Stimulated activated CD4-positive, alpha-beta T cell treated with anti-CD3 and anti-CD28 coated beads, Interleukin-1b, Interleukin-23, amount 100 ng/mL, for 4 hours (primary cell): ENCODE measurements around the gene HRNR.
"Not testable (repeated sequence)": the region's sequence is repeated elsewhere in the genome, so short reads cannot be mapped to it uniquely, and the experiment has no call there.

Experiments used
- DNase-seq, 2 donors: peaks; one replicate each; pipeline ENCODE4 v3.0.0-alpha.2; 2020; ENCODE audit warnings: low read depth in 2 of 2

The HRNR gene

GRCh38 chr1:152224093-152224492, at the start of gene HRNR:
Gene HRNR, minus strand, starts transcription at chr1:152224193. Its CDS starts 940 bp downstream, at chr1:152223253.
- no peak for DNase-seq

GRCh38 chr1:152256394-152256793, 32.4 kb upstream of the HRNR start:
- not testable (repeated sequence) for DNase-seq

DNA sequence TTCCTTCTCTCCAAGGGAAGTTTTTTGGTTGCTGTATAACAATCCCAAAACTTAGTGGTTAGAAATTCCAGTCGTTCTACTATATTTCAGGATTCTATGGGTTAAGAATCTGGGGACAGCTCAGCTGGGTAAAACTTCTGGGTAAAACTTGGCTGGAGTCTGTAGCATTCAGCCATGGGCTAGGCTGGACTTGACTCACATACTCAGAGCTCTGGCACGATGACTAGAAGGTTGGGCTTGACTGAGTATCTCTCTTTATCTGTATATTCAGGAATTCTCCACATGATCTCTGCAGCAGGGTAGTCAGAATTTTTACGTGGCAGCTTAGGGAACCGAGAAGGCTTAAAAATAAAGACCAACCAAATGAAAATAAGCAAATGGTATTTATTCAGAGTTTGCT, 28.2 kb upstream of the HRNR start:
- DNase-seq = no peak

GRCh38 chr1:152251391-152251790, 27.4 kb upstream of the HRNR start:
- DNase-seq = no peak

DNA sequence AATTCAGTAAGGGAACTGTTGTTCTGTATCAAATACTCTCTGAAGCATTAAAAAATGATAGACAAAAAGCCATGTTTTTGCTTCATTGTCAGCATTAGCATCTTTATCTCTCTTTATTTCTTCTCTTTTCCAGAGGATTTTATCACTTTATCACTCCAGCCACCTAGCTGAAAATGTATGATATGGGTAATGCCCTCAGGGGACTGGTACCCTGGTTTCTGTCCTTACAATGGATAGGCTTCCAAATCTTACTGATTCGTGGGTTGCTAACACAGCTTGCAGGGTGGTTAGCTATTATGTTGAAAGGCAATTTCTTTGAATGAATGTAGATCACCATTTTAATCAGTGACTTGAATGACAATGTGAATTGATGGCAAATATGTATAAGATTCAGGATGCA, 23.3 kb upstream of the HRNR start:
- DNase-seq = no peak

- no peak for DNase-seq
These were observed 20.7 kb upstream of the HRNR start for GRCh38 chr1:152244576-152245273.

DNA sequence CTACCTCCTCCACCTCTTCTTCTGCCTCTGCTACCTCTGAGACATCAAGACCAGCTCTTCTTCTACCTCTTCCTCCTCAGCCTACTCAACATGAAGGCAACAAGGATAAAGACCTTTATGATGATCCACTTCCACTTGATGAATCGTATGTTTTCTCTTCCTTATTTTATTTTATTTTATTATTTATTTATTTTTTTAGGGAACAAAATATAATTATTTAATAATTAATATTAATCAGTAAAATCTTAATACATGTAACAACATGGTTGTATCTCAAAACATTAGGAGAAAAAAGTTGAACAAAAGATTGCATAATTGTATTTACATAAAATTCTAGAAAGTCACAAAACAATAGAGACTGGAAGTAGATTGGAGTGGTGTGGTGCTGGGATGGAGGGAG, 13.1 kb upstream of the HRNR start:
- DNase-seq = no peak

GRCh38 chr1:152228831-152229230, 4.8 kb upstream of the HRNR start:
- DNase-seq = no peak

GRCh38 chr1:152227310-152227928, 3.4 kb upstream of the HRNR start:
- no peak for DNase-seq

GRCh38 chr1:152225678-152226077, 1.7 kb upstream of the HRNR start:
- DNase-seq = no peak

DNA sequence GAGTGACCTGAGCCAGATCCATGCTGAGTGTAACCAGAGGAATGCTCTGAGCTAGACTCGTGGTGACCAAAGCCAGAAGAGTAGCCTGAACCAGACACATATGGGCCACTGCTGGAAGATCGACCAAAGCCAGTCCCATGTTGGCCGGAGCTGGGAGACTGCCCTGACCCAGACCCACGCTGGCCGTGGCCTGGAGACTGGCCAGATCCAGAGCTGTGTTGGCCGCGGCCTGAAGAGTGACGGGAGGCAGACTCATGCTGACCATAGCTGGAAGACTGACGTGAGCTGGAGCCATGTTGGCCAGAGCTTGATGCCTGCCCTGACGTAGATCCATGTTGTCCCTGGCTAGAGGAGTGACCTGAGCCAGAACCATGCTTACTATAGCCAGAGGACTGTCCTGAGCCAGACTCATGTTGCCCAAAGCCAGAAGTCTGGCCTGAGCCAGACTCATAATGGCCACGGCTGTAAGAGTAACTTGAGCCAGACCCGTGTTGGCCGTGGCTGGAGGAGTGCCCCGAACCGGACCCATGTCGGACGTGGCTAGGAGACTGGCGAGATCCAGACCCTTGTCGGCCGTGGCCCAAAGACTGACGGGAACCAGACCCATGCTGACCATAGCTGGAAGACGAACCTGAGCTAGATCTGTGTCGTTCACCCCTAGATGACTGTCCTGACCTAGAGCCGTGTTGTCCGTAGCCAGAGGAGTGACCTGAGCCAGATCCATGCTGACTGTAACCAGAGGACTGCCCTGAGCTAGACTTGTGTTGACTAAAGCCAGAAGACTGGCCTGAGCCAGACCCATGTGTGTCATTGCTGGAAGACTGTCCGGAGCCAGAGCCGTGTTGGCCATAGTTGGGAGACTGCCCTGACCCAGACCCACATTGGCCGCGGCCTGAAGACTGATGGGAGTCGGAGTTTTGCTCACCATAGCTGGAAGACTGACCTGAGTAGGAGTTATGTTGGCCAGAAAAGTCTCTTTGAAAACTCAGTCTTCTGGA, 3.5 kb downstream of the HRNR start:
- DNase-seq = no peak

- DNase-seq = not testable (repeated sequence)
These were observed 4.6 kb downstream of the HRNR start for GRCh38 chr1:152219438-152219837.

GRCh38 chr1:152218762-152219436, 5.1 kb downstream of the HRNR start:
- DNase-seq = no peak

- not testable (repeated sequence) for DNase-seq
These were observed 8.4 kb downstream of the HRNR start for GRCh38 chr1:152215604-152216003.

GRCh38 chr1:152214911-152215310, 9.1 kb downstream of the HRNR start:
- not testable (repeated sequence) for DNase-seq

GRCh38 chr1:152198982-152199381, 25.0 kb downstream of the HRNR start:
- DNase-seq = no peak

GRCh38 chr1:152197361-152197941, 26.5 kb downstream of the HRNR start:
- no peak for DNase-seq

GRCh38 chr1:152191711-152192110, 32.3 kb downstream of the HRNR start:
- DNase-seq = no peak

GRCh38 chr1:152191260-152191659, 32.7 kb downstream of the HRNR start:
- no peak for DNase-seq

DNA sequence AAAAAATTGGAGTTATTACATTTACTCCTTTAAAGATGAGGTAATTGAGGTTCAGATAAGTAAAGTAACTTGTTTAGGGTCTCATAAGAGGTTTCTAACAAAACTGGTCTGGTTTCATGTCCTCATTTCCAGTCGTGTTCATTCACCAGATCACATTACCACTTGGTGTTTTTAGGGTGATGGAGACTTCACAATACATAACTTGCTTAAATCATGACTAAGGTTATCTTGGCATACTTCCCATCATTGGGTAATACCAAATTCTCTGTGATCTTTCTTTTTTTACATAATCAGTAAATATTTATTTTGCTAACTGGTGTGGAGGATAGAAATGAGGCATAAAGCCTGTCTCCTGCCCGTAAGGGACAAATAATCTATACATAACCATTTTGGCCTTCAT, 33.4 kb downstream of the HRNR start:
- DNase-seq = no peak

- peak; percentile 59 to 61 for DNase-seq
These were observed 34.1 kb downstream of the HRNR start for GRCh38 chr1:152189657-152190442.
